HepG2 (cell line): Measurements from ENCODE around the gene ABCC12. TPM values are rescaled to one million over a fixed set of nuclear protein-coding genes. Genes with fewer than 3 reads are reported as not detected.

Source experiments
- HDAC2 ChIP-seq: sonication (generic); formaldehyde crosslinking; IDR thresholded peaks from 2 replicates; pipeline ENCODE4 v1.4.0; 2020; ENCODE audit warnings: missing genetic modification reagents
- HMGXB4 ChIP-seq, 2 experiments: sonication (generic) in 1 of 2; formaldehyde crosslinking in 1 of 2; IDR thresholded peaks; 2 replicates each; pipeline versions ENCODE4 v1.4.0 to v1.6.1; 2018 to 2020; ENCODE audit warnings: missing genetic modification reagents in 2 of 2, borderline replicate concordance in 1 of 2, low read depth in 1 of 2, mild to moderate bottlenecking in 1 of 2, missing biosample characterization in 1 of 2
- JUND ChIP-seq: sonication (generic); formaldehyde crosslinking; IDR thresholded peaks from 2 replicates; pipeline ENCODE4 v1.8.0; 2022; ENCODE audit warnings: mild to moderate bottlenecking, missing genetic modification reagents
- KAT2B ChIP-seq: fragments of 150-350 bp; IDR thresholded peaks from 2 replicates; pipeline ENCODE4 v1.6.1; 2014; ENCODE audit warnings: low read depth, low read length, borderline replicate concordance
- MXI1 ChIP-seq: IDR thresholded peaks from 3 replicates; pipeline ENCODE4 v1.6.1; 2012; ENCODE audit warnings: low read depth, low read length, inconsistent platforms, borderline replicate concordance
- RBM39 ChIP-seq: fragments of 200-400 bp; formaldehyde crosslinking; IDR thresholded peaks from one replicate; pipeline ENCODE4 v1.6.1; 2018; ENCODE audit warnings: antibody characterized with exemption, mild to moderate bottlenecking, low read depth, low read length; ENCODE audit not compliant: poor library complexity, severe bottlenecking
- TEAD2 ChIP-seq: sonication (generic); formaldehyde crosslinking; IDR thresholded peaks from 2 replicates; pipeline ENCODE4 v1.9.0; 2021; ENCODE audit warnings: missing genetic modification reagents
- TMF1 ChIP-seq: sonication (generic); formaldehyde crosslinking; IDR thresholded peaks from 2 replicates; pipeline ENCODE4 v1.8.1; 2022; ENCODE audit warnings: low read depth, missing genetic modification reagents
- XRCC5 ChIP-seq: fragments of 200-400 bp; formaldehyde crosslinking; optimal IDR thresholded peaks from 2 replicates; pipeline ENCODE3; 2017; ENCODE audit warnings: mild to moderate bottlenecking, low read length
- ZBTB2 ChIP-seq: sonication (generic); formaldehyde crosslinking; IDR thresholded peaks from 2 replicates; pipeline ENCODE4 v1.8.0; 2022; ENCODE audit warnings: low read depth, missing genetic modification reagents
- ZNF644 ChIP-seq: IDR thresholded peaks from 2 replicates; pipeline ENCODE4 v1.6.1; 2016; ENCODE audit warnings: low read depth
- ZNF670 ChIP-seq: sonication (generic); formaldehyde crosslinking; IDR thresholded peaks from 2 replicates; pipeline ENCODE4 v1.8.0; 2022; ENCODE audit warnings: mild to moderate bottlenecking, missing genetic modification reagents, borderline replicate concordance
- ZSCAN12 ChIP-seq: sonication (generic); formaldehyde crosslinking; IDR thresholded peaks from 2 replicates; pipeline ENCODE4 v1.9.0; 2021; ENCODE audit warnings: mild to moderate bottlenecking, missing genetic modification reagents
- ZSCAN31 ChIP-seq: sonication (generic); formaldehyde crosslinking; IDR thresholded peaks from 2 replicates; pipeline ENCODE4 v1.5.0; 2020; ENCODE audit warnings: low read depth, mild to moderate bottlenecking, missing genetic modification reagents
- polyA plus RNA-seq, 8 experiments: library from polyadenylated mRNA; depleted of rRNA in 3 of 8; stranded (reverse) in 7 of 8; unstranded in 1 of 8; fragments of >200 nt; fragmentation: Illumina TruSeq in 4 of 8; extraction: Trizol in 4 of 8; gene quantifications; 2 replicates each; pipeline versions ENCODE4 v1.2.1 to v1.2.3, GENCODE V29; 2011 to 2016; ENCODE audit warnings: low read depth in 4 of 8, missing spikeins in 1 of 8, mixed read lengths in 1 of 8; ENCODE audit not compliant: insufficient read depth in 1 of 8
- total RNA-seq, 5 experiments: library from RNA; depleted of rRNA; stranded (reverse); fragments of >200 nt; fragmentation: Illumina TruSeq; extraction: Trizol; gene quantifications; 2 replicates each; pipeline ENCODE4 v1.2.3, GENCODE V29; 2016; ENCODE audit warnings: low read depth in 1 of 5
- TF ChIP-seq, protein P1 (sequence below): IDR thresholded peaks from 2 replicates; pipeline ENCODE4 v1.6.1; 2018; ENCODE audit warnings: missing genetic modification reagents
- TF ChIP-seq, protein P2 (sequence below): sonication (generic); formaldehyde crosslinking; IDR thresholded peaks from 2 replicates; pipeline ENCODE4 v1.4.0; 2020; ENCODE audit warnings: missing genetic modification reagents
- TF ChIP-seq, protein P3 (sequence below): sonication (generic); formaldehyde crosslinking; IDR thresholded peaks from 2 replicates; pipeline ENCODE4 v1.5.1; 2020; ENCODE audit warnings: missing genetic modification reagents, mild to moderate bottlenecking, borderline replicate concordance
- TF ChIP-seq, protein P4 (sequence below): fragments of 450-650 bp; IDR thresholded peaks from 2 replicates; pipeline ENCODE4 v1.6.1; 2016

The ABCC12 gene
- total and polyA plus RNA-seq, 2 of the 13 experiments (the other 11 are each of a cell fraction or from before 2014, with no cell fraction given) = not detected

DNA sequence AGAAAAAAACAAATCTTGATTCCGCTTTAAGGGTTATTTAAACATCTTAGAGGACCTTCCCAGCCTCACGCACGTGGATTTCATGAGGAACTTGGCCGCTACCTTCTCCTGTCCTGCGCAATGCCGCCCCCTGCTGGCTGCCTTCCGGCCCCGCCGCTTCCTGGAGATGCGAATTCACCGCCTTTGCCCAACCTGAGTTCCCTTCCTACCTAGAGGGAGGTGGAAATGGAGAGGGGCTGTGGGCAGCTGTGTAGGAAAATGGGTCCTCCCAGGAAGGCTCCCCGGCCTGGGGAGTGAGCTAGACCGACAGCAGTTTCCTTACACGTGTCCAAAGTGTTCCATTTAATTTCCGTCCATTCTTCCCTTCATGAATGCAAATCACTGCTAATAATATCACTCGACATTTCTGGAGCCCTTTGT is 1.0 kb upstream of the ABCC12 start (continued):
- TF ChIP-seq, protein P1, sequence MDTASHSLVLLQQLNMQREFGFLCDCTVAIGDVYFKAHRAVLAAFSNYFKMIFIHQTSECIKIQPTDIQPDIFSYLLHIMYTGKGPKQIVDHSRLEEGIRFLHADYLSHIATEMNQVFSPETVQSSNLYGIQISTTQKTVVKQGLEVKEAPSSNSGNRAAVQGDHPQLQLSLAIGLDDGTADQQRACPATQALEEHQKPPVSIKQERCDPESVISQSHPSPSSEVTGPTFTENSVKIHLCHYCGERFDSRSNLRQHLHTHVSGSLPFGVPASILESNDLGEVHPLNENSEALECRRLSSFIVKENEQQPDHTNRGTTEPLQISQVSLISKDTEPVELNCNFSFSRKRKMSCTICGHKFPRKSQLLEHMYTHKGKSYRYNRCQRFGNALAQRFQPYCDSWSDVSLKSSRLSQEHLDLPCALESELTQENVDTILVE (CRISPR knock-in tag) = peak; percentile 24; the same call in 1 of the 2 replicates
- TF ChIP-seq TEAD2 (CRISPR knock-in tag) (no peak), RBM39 (no peak), ZSCAN31 (no peak), MXI1 (no peak), ZSCAN12 (no peak), JUND (CRISPR knock-in tag) (no peak), HDAC2 (peak; percentile 36; the same call in 1 of the 2 replicates), HMGXB4 (CRISPR knock-in tag; IDR thresholded peaks at IDR 0.05; ENCODE audit: borderline replicate concordance in 1 of 2, low read depth in 1 of 2) (peak; percentile 57 to 79; a peak in 3 of 4 replicates), TMF1 (CRISPR knock-in tag) (no peak), ZBTB2 (CRISPR knock-in tag) (no peak), ZNF644 (CRISPR knock-in tag) (0 out of 2 replicates have a peak, but pooled peaks have one; percentile 12), ZNF670 (no peak), XRCC5 (peak; percentile 85), KAT2B (no peak)
- TF ChIP-seq, protein P2, sequence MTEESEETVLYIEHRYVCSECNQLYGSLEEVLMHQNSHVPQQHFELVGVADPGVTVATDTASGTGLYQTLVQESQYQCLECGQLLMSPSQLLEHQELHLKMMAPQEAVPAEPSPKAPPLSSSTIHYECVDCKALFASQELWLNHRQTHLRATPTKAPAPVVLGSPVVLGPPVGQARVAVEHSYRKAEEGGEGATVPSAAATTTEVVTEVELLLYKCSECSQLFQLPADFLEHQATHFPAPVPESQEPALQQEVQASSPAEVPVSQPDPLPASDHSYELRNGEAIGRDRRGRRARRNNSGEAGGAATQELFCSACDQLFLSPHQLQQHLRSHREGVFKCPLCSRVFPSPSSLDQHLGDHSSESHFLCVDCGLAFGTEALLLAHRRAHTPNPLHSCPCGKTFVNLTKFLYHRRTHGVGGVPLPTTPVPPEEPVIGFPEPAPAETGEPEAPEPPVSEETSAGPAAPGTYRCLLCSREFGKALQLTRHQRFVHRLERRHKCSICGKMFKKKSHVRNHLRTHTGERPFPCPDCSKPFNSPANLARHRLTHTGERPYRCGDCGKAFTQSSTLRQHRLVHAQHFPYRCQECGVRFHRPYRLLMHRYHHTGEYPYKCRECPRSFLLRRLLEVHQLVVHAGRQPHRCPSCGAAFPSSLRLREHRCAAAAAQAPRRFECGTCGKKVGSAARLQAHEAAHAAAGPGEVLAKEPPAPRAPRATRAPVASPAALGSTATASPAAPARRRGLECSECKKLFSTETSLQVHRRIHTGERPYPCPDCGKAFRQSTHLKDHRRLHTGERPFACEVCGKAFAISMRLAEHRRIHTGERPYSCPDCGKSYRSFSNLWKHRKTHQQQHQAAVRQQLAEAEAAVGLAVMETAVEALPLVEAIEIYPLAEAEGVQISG (CRISPR knock-in tag) = 0 out of 2 replicates have a peak, but pooled peaks have one; percentile 46
- TF ChIP-seq, protein P3, sequence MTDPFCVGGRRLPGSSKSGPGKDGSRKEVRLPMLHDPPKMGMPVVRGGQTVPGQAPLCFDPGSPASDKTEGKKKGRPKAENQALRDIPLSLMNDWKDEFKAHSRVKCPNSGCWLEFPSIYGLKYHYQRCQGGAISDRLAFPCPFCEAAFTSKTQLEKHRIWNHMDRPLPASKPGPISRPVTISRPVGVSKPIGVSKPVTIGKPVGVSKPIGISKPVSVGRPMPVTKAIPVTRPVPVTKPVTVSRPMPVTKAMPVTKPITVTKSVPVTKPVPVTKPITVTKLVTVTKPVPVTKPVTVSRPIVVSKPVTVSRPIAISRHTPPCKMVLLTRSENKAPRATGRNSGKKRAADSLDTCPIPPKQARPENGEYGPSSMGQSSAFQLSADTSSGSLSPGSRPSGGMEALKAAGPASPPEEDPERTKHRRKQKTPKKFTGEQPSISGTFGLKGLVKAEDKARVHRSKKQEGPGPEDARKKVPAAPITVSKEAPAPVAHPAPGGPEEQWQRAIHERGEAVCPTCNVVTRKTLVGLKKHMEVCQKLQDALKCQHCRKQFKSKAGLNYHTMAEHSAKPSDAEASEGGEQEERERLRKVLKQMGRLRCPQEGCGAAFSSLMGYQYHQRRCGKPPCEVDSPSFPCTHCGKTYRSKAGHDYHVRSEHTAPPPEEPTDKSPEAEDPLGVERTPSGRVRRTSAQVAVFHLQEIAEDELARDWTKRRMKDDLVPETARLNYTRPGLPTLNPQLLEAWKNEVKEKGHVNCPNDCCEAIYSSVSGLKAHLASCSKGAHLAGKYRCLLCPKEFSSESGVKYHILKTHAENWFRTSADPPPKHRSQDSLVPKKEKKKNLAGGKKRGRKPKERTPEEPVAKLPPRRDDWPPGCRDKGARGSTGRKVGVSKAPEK (CRISPR knock-in tag) = no peak
- TF ChIP-seq, protein P4, sequence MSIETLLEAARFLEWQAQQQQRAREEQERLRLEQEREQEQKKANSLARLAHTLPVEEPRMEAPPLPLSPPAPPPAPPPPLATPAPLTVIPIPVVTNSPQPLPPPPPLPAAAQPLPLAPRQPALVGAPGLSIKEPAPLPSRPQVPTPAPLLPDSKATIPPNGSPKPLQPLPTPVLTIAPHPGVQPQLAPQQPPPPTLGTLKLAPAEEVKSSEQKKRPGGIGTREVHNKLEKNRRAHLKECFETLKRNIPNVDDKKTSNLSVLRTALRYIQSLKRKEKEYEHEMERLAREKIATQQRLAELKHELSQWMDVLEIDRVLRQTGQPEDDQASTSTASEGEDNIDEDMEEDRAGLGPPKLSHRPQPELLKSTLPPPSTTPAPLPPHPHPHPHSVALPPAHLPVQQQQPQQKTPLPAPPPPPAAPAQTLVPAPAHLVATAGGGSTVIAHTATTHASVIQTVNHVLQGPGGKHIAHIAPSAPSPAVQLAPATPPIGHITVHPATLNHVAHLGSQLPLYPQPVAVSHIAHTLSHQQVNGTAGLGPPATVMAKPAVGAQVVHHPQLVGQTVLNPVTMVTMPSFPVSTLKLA = no peak
